HUES64 (cell line): ENCODE data around the gene SHFL.

Experiments used
- H3K27ac ChIP-seq: 2 replicates; pipeline ENCODE4 v1.7.0; 2013; ENCODE audit warnings: low read depth, low read length, inconsistent platforms
- H3K27me3 ChIP-seq: 2 replicates; pipeline ENCODE4 v1.6.1; 2013; ENCODE audit warnings: mild to moderate bottlenecking, low read length; ENCODE audit not compliant: insufficient read depth
- H3K36me3 ChIP-seq: 2 replicates; pipeline ENCODE4 v1.6.1; 2013; ENCODE audit warnings: mild to moderate bottlenecking, low read length; ENCODE audit not compliant: insufficient read depth
- H3K4me1 ChIP-seq: 2 replicates; pipeline ENCODE4 v1.6.1; 2013; ENCODE audit warnings: mild to moderate bottlenecking, low read length, moderate library complexity; ENCODE audit not compliant: insufficient read depth
- H3K4me3 ChIP-seq: 2 replicates; pipeline ENCODE4 v1.5.1; 2013; ENCODE audit warnings: mild to moderate bottlenecking, low read length, moderate library complexity
- H3K9ac ChIP-seq: 2 replicates; pipeline ENCODE4 v1.6.1; 2013; ENCODE audit warnings: mild to moderate bottlenecking, low read depth, low read length
- H3K9me3 ChIP-seq: 2 replicates; pipeline ENCODE4 v1.6.1; 2013; ENCODE audit warnings: low read depth, low read length; ENCODE audit not compliant: insufficient read depth
- WGBS: fragments of 150-250, 120-280 bp; methylation state at CpG from one replicate; pipeline ENCODE4 v1.1.7; 2013; ENCODE audit warnings: missing lambda C conversion rate; 5-methylcytosine and 5-hydroxymethylcytosine counted together

SHFL gene

GRCh38 chr19:10118960-10119359, 32.8 kb downstream of the SHFL start:
- Histone ChIP-seq H3K4me1 (no peaks in the 10 kb centered on the region), H3K9me3 (no peaks in the 10 kb centered on the region), H3K9ac (peak overlapping the region; percentile 80), H3K27me3 (no peaks in the 10 kb centered on the region), H3K27ac (no peak overlapping the region), H3K36me3 (peaks cover 37% of the 10 kb centered on the region), H3K4me3 (peak overlapping the region; percentile 77)
- WGBS, result 46% methylated on average over 12 of the region's 12 CpGs

GRCh38 chr19:10120538-10121189, 34.5 kb downstream of the SHFL start:
- Histone ChIP-seq H3K9me3 (no peaks in the 10 kb centered on the region), H3K9ac (no peak overlapping the region), H3K36me3 (peaks cover 32% of the 10 kb centered on the region), H3K27ac (no peak overlapping the region), H3K4me3 (no peak overlapping the region), H3K27me3 (no peaks in the 10 kb centered on the region), H3K4me1 (no peaks in the 10 kb centered on the region)
- WGBS, result 88% methylated on average over 8 of the region's 9 CpGs

GRCh38 chr19:10122045-10122444, 35.9 kb downstream of the SHFL start:
- 93% methylated on average over 6 of the region's 6 CpGs for WGBS
- H3K4me1 ChIP-seq, result no peaks in the 10 kb centered on the region
- peaks cover 21% of the 10 kb centered on the region for H3K36me3 ChIP-seq
- H3K9me3 ChIP-seq, result no peaks in the 10 kb centered on the region
- no peak overlapping the region for H3K9ac ChIP-seq
- H3K27ac ChIP-seq, result no peak overlapping the region
- no peaks in the 10 kb centered on the region for H3K27me3 ChIP-seq
- H3K4me3 ChIP-seq, result no peak overlapping the region

GRCh38 chr19:10124429-10124828, 38.3 kb downstream of the SHFL start:
- Histone ChIP-seq H3K27ac (no peak overlapping the region), H3K9me3 (no peaks in the 10 kb centered on the region), H3K4me1 (no peaks in the 10 kb centered on the region), H3K36me3 (peaks cover 15% of the 10 kb centered on the region), H3K27me3 (no peaks in the 10 kb centered on the region), H3K9ac (no peak overlapping the region), H3K4me3 (no peak overlapping the region)
- 88% methylated on average over 7 of the region's 7 CpGs for WGBS

- WGBS, result 99% methylated on average over 3 of the region's 4 CpGs
These were observed 40.1 kb downstream of the SHFL start for GRCh38 chr19:10126213-10126639.

GRCh38 chr19:10132905-10133304, 46.8 kb downstream of the SHFL start:
- no peak overlapping the region for H3K27ac ChIP-seq
- H3K36me3 ChIP-seq, result peaks cover 74% of the 10 kb centered on the region
- 94% methylated on average over 7 of the region's 7 CpGs for WGBS
- no peaks in the 10 kb centered on the region for H3K27me3 ChIP-seq
- no peak overlapping the region for H3K4me3 ChIP-seq
- H3K4me1 ChIP-seq, result no peaks in the 10 kb centered on the region
- H3K9me3 ChIP-seq, result no peaks in the 10 kb centered on the region
- no peak overlapping the region for H3K9ac ChIP-seq

More at GRCh38 chr19:10126213-10126639, 40.1 kb downstream of the SHFL start:
- H3K27me3 ChIP-seq, result no peaks in the 10 kb centered on the region
- H3K9me3 ChIP-seq, result no peaks in the 10 kb centered on the region
- no peak overlapping the region for H3K27ac ChIP-seq
- no peak overlapping the region for H3K9ac ChIP-seq
- no peak overlapping the region for H3K4me3 ChIP-seq
- no peaks in the 10 kb centered on the region for H3K4me1 ChIP-seq
- peaks cover 25% of the 10 kb centered on the region for H3K36me3 ChIP-seq

- Histone ChIP-seq H3K9ac (no peak overlapping the region), H3K36me3 (peaks cover 78% of the 10 kb centered on the region), H3K27me3 (no peaks in the 10 kb centered on the region), H3K4me1 (no peaks in the 10 kb centered on the region), H3K27ac (no peak overlapping the region), H3K9me3 (no peaks in the 10 kb centered on the region), H3K4me3 (no peak overlapping the region)
- 96% methylated on average over 11 of the region's 11 CpGs for WGBS
These were observed 47.5 kb downstream of the SHFL start for GRCh38 chr19:10133596-10133995.

GRCh38 chr19:10134040-10134439, 47.9 kb downstream of the SHFL start:
- Histone ChIP-seq H3K27ac (no peak overlapping the region), H3K36me3 (peaks cover 81% of the 10 kb centered on the region), H3K27me3 (no peaks in the 10 kb centered on the region), H3K9me3 (no peaks in the 10 kb centered on the region), H3K4me1 (no peaks in the 10 kb centered on the region), H3K4me3 (no peak overlapping the region), H3K9ac (no peak overlapping the region)
- 95% methylated on average over 9 of the region's 9 CpGs for WGBS

GRCh38 chr19:10135551-10136334, 49.6 kb downstream of the SHFL start:
- Histone ChIP-seq H3K9me3 (no peaks in the 10 kb centered on the region), H3K4me1 (no peaks in the 10 kb centered on the region), H3K9ac (no peak overlapping the region), H3K27ac (no peak overlapping the region), H3K36me3 (peaks cover 92% of the 10 kb centered on the region), H3K4me3 (no peak overlapping the region), H3K27me3 (no peaks in the 10 kb centered on the region)
- 96% methylated on average over 39 of the region's 39 CpGs for WGBS

- Histone ChIP-seq H3K9me3 (no peaks in the 10 kb centered on the region), H3K4me1 (no peaks in the 10 kb centered on the region), H3K27ac (no peak overlapping the region), H3K9ac (no peak overlapping the region), H3K4me3 (no peak overlapping the region), H3K27me3 (no peaks in the 10 kb centered on the region), H3K36me3 (peaks cover 93% of the 10 kb centered on the region)
- 97% methylated on average over 14 of the region's 14 CpGs for WGBS
These were observed 50.8 kb downstream of the SHFL start for GRCh38 chr19:10136936-10137335.

GRCh38 chr19:10137751-10138682, 51.9 kb downstream of the SHFL start:
- no peak overlapping the region for H3K27ac ChIP-seq
- H3K27me3 ChIP-seq, result no peaks in the 10 kb centered on the region
- no peak overlapping the region for H3K4me3 ChIP-seq
- H3K9me3 ChIP-seq, result no peaks in the 10 kb centered on the region
- H3K4me1 ChIP-seq, result no peaks in the 10 kb centered on the region
- peaks cover 98% of the 10 kb centered on the region for H3K36me3 ChIP-seq
- WGBS, result 95% methylated on average over 38 of the region's 38 CpGs
- H3K9ac ChIP-seq, result no peak overlapping the region
